Mesenteric fat pad (tissue), 1 donor: ENCODE data around the gene ZNF346. TPM values are rescaled to one million over a fixed set of nuclear protein-coding genes. Genes with fewer than 3 reads are reported as not detected.
A peak's percentile ranks its signal among the peaks of the same experiment; 100 is the strongest.

Experiments
- DNase-seq: peaks from one replicate; pipeline ENCODE4 v3.0.0-alpha.2; 2020; ENCODE audit warnings: low spot score
- total RNA-seq: library from RNA; stranded (reverse); fragmentation: NEBNext Ultra II Directional; extraction: Animal tissue kit (Norgen Biotek cat#: 25700); gene quantifications from one replicate; pipeline ENCODE4 v1.2.1, GENCODE V29; 2021
- donor health status: DM: yes; HTN: yes; CAD: no.

The ZNF346 gene
- total RNA-seq, 1 donor from 2014 or later = 13.0 TPM

DNA sequence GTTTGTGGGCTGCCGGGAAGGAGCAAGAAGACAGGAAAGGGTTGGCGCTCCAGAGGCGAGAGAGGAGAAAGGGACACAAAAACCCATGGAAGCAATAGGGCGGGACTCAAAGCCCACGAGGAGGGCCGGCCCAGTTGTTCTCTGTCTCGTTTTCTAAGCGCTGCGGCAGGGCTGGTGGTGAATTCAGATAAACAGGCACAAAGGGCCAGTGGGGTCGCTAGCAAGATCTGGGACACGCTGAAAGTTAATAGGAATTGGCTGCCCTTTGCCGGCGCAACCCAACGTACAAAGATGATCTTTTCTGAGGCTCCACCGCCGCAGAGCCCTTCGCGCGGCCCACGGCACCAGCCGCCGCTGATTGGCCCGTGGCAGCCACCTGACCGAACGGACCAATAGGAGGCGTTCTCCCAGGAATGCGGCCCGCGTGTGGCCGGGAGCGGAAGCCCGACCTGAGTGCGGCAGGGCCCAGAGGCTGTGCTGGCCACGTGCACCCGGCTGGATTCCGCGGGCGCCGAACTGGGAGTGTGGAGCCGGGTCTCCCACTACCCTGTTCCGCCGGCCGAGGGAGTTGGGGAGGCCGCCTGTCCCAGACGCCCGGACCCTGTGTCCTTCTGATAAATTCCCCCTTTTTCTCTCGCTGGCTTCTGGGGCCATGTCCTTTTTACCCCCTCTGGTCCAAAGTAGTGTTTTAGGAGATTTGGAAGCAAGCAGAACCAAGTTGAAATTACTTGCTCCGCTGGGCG, 94.3 kb downstream of the ZNF346 start:
- DNase-seq = peak; percentile 97

DNA sequence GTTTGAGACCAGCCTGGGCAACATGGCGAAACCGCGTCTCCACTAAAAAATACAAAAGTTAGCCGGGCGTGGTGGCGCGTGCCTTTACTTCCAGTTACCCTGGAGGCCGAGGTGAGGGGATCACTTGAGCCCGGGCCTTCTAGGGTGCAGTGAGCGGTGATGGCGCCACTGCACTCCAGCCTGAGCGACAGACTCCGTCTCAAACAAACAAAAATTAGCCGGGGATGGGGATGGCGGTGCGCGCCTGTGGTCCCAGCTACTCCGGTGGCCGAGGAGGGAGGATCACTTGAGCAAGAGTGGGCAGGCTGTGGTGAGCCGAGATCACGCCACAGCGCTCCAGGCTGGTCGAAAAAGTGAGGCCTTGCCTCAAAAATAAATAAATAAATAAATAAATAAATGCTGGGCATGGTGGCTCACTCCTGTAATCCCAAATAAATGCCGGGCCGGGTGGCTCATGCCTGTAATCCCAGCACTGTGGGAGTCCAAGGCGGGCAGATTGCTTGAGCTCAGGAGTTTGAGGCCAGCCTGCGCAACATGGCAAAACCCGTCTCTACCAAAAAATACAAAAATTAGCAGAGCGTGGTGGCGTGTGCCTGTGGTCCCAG, 95.0 kb downstream of the ZNF346 start:
- no peak for DNase-seq

DNA sequence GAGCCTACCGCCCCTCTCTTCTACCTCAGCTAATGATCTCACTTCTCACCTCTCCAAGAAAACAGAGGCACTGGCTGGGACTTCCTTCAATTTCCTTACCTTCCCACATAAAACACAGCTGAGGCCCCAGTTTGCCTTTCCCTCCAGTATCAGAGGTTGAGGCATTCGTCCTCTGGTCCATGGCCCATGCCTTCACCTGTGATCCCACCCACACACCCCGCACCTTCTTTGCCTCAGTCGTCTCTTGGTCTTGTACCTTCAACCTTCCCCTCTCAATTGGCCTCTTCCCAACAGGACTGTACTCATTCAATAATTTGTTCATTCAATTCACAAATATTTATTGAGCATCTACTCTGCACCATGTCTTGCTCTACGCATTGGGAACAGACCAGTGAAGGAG, 100.1 kb downstream of the ZNF346 start:
- DNase-seq = no peak

DNA sequence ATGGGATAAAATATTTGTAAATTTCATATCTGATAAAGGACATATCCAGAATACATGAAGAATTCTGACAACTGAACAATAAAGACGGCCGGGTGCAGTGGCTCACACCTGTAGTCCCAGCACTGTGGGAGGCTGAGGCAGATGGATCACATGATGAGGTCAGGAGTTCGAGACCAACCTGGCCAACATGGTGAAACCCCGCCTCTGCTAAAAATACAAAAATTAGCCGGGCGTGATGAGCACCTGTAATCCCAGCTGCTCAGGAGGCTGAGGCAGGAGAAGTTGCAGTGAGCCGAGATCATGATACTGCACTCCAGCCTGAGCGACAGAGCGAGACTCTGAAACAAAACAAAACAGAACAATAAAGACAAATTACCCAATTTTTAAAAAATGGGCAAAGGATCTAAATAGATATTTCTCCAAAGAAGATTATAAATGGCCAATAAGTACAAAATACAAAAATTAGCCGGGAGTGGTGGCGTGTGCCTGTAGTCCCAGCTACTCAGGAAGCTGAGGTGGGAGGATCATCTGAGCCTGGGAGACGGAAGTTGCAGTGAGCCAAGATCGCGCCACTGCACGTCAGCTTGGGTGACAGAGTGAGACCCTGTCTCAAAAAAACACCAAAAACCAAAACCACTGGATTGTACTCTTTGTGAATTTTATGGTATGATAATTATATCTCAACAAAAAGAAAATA, 101.4 kb downstream of the ZNF346 start:
- DNase-seq = no peak

DNA sequence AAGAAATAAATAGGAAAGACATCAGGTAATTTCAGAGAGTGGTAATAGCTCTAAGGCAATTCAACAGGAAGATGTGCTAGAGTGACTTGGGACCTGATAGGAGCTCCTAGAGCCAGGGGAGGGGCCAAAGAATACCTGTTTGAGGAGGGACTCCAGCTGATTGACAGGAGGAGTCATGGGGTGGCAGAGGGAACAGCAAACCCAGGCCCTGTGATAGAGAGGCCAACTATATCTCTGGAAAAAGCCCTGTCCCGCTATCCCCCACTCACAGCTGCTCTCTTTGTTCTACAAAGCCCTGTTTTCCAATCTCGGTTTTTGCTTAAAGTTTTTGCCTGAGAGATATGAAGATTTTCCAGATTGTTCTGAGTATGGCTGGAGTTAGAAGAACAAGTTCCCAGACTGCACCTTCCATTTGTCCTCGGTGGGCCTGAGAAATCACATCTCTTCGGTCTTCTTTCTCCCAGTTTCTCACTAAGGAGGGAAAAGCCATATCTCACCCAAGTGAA, 102.0 kb downstream of the ZNF346 start:
- no peak for DNase-seq

DNA sequence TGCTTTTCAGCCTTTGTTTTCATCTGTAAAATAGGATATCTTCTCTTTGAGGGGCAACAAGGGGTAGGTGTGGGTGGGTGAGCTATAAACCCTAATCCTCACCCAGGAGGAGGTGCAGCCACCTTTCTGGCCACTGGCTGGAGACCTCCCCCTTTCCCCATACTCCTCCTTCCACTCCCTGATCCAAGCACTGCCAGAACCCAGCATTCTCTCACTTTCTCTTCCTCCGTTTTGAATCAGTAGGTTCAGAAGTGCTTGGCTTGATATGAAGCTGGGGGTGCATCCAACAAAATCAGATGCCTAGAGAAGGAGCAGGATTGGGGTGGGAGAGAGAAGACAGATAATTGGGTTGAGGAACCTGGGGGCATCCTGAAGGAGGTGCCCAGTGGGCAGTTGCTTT, 104.3 kb downstream of the ZNF346 start:
- DNase-seq = no peak

DNA sequence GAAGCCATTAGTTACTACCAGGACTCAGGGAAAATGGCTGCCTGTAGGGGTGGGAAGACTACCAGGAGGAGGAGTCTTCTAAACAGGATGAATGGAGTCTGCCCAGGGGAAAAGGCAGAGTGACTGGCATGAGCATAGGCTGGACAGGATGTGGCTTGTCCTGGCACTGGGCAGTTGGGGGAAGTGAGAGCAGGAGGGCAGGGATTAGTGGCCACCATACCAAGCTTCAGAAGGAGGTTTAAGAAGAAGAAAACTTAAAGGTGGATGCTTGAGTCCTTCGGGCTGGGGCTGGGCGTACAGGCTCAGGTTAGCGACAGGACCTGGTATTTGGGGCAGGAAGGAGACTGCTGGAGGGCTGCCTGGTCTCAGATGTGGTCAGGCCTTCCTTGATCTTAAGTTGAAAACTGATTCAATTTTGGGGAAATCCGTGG, 106.1 kb downstream of the ZNF346 start:
- peak; percentile 69 for DNase-seq

DNA sequence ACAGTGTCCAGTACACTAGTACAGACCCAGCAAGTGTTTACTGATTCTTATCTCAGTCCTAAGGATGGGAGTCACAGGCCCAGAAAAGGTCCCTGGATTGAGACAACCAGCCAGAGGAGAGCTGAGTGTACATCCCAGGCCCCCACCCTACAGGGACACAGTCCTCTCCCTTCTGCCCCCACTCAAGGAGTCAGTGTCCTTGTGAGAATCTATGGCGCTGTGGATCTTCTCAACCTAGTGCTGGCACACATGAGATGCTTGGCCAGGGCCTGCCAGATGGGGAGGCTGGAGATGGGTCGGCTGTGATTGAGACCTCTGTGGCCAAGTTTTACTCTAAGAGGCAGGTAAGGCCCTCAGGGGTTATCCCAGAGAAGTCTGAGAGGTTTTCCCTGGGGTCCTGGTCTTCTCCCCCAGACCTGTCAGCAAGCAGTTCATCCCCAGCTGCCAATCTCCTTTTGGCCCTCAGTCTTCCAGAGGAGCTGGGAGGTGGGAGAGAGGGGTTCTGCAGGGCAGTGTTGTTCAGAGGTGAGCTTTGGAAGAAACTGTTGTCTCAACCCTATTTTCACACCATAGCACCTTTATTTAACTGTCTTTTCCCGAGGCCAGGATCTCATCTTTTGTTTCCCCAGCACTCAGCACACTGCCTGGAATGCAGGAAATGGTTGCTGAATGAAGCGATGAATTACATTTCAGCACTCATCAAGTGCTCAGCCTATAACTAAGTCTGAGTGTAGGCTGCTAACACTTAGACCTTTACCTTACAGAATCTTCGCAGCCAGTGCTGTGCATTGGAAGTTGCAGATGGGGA, 107.9 kb downstream of the ZNF346 start:
- peak; percentile 53 for DNase-seq

Other genes starting within 250 kb of the ZNF346 start
- 0.29 TPM for gene UNC5A, start 212.1 kb upstream of the ZNF346 start, total RNA-seq
- gene HK3, start 123.3 kb upstream of the ZNF346 start, total RNA-seq = 41.1 TPM
- gene UIMC1, start 15.9 kb upstream of the ZNF346 start, total RNA-seq = 39.1 TPM
- 0.42 TPM for gene FGFR4, start 64.2 kb downstream of the ZNF346 start, total RNA-seq
- gene NSD1, start 111.1 kb downstream of the ZNF346 start, total RNA-seq = 74.6 TPM